ENCODE data around the gene SOX6.

The SOX6 gene

DNA sequence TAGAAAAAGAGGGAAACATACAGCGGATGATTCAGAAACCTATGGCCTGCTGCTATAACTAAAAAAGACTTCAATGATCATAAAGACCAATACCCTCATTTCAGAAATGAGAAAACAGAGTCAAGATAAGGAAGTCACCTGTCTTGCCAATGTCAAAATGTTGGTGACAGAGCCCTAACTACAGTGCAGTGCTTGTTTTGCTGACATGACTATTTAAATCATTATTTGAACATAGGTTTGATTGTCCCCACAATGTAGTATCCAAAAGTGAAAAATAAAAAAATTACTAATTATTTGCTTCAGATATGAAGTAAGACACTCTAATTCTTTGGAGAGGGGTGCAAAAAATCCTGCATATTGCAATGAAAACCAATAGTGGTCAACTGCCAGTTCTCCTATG lies 115.7 kb downstream of the SOX6 start:
- no peak for DNase-seq (ENCODE audit: low spot score in 2 of 2)
- ATAC-seq (replicated peaks; ENCODE audit: extremely low read depth, poor library complexity, severe bottlenecking), result no peak
- no peak overlapping the region for H3K27ac Mint-ChIP-seq (ENCODE audit: low read depth)
- no peaks in the 10 kb centered on the region for H3K36me3 Mint-ChIP-seq (ENCODE audit: insufficient read depth)
- H3K9me3 Mint-ChIP-seq, result peaks cover 12% of the 10 kb centered on the region
- no peak overlapping the region for H3K4me3 Mint-ChIP-seq
- H3K4me1 Mint-ChIP-seq, result no peaks in the 10 kb centered on the region
- H3K27me3 Mint-ChIP-seq, result no peaks in the 10 kb centered on the region

DNA sequence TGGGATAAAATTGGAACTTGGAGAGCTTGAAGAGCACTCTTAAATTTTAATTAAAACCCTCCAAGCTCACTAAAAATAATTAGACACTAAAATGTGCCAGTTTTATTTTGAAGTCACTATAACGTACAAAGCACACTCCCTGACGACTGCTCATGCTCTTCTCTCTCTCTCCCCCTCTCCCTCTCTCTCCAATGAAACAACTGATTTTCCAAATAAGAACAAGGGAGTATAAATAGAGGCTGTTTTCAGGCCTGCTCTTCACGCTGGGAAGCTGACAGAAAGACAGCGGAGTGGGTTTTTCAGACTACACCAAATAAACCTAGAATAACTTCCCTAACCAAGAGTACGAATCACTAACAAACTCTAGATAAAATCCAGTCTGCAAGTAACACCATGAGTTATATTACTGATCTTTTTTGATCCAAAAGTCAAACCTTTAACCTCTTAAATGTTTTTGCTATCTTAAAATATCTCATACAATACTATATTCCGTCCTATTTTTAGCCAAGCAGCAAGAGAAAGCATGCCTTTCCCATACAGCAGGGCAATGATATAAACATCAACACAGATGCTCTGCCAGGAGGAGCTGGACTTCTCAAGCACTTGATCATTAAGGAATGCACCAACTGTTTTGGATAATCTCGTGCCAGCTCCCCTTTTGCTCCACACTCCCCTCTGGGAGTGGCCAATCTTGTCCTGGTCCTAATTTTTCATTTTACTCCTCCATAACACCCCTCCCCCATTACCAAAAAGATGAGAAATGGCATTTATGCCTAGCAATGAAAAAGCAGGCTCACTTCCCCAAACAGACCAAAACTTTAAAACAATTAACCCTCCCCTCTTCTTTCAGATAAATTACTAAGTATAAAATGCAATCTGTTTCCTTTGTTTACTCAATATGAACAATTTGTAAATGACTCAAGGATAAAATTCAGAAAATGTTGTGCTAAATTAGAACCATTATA lies 116.9 kb downstream of the SOX6 start:
- Mint-ChIP-seq H3K36me3 (ENCODE audit: insufficient read depth) (no peaks in the 10 kb centered on the region), H3K27me3 (no peaks in the 10 kb centered on the region), H3K9me3 (peaks cover 12% of the 10 kb centered on the region), H3K4me1 (no peaks in the 10 kb centered on the region), H3K27ac (ENCODE audit: low read depth) (no peak overlapping the region), H3K4me3 (no peak overlapping the region)
- DNase-seq (ENCODE audit: low spot score in 2 of 2) (no peak), ATAC-seq (replicated peaks; ENCODE audit: extremely low read depth, poor library complexity, severe bottlenecking) (no peak)

DNA sequence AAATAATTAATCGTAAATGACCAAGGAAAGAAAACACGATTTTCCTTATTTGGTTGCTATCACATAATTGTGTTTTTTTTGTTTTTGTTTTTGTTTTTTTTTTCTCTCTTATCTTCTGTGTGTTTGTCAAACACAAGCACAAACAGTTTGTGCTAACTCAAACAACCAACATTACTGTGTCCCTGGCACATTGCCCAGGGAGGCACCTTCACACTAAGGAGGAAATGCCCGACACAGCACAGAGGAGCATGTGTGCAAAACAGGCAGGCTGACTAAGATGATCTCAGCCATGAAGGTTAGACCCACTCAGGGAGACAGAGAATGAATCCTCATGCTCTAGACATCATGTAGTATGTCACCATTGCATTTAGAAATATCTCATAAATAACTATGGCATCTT lies 130.1 kb downstream of the SOX6 start:
- no peaks in the 10 kb centered on the region for H3K4me1 Mint-ChIP-seq
- H3K36me3 Mint-ChIP-seq (ENCODE audit: insufficient read depth), result no peaks in the 10 kb centered on the region
- no peak overlapping the region for H3K27ac Mint-ChIP-seq (ENCODE audit: low read depth)
- no peak for ATAC-seq (replicated peaks; ENCODE audit: extremely low read depth, poor library complexity, severe bottlenecking)
- peaks cover 8% of the 10 kb centered on the region for H3K9me3 Mint-ChIP-seq
- no peak overlapping the region for H3K4me3 Mint-ChIP-seq
- no peak for DNase-seq (ENCODE audit: low spot score in 2 of 2)
- H3K27me3 Mint-ChIP-seq, result no peaks in the 10 kb centered on the region

DNA sequence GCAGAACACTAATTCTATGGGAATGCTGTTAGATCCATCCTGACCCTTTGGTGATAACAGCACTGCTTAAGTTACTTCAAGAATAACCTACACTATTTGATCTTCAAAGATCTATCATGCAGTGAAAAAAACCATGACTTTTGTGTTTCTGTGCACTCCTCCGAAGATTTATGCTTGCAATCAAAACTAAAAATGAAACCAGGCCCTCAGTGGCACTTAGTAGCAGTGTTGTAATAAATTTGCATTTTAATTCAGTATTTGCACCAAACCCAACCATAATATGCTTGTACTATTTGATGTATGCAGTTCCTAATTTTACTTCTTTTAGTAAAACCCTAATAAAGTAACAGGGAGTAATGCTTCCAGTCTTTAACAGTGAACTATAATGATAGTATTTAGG lies 130.7 kb downstream of the SOX6 start:
- Mint-ChIP-seq H3K36me3 (ENCODE audit: insufficient read depth) (no peaks in the 10 kb centered on the region), H3K27me3 (no peaks in the 10 kb centered on the region), H3K27ac (ENCODE audit: low read depth) (no peak overlapping the region), H3K4me1 (no peaks in the 10 kb centered on the region), H3K4me3 (no peak overlapping the region), H3K9me3 (peaks cover 8% of the 10 kb centered on the region)
- ATAC-seq (replicated peaks; ENCODE audit: extremely low read depth, poor library complexity, severe bottlenecking), result no peak
- DNase-seq (ENCODE audit: low spot score in 2 of 2), result no peak

DNA sequence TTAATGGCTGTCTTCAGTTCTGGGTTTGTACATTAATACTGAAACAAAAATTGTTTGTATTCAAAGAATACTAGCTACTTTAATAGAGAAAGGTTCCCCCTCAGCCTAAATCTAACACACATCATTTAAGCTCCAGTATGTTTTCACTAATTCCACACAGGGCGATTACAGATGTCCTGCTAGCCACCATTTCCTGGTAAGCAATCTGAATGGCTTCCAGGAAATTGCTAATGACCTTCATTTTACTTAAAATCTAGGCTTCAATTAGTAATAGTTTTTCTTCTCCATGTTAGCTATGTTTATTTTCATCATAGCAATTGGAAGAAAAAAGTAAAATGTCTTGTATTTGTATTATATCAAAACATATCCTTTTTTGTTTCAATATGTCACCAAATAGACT lies 132.8 kb downstream of the SOX6 start:
- Mint-ChIP-seq H3K27me3 (no peaks in the 10 kb centered on the region), H3K4me3 (no peak overlapping the region), H3K36me3 (ENCODE audit: insufficient read depth) (no peaks in the 10 kb centered on the region), H3K4me1 (no peaks in the 10 kb centered on the region), H3K27ac (ENCODE audit: low read depth) (no peak overlapping the region), H3K9me3 (peaks cover 8% of the 10 kb centered on the region)
- ATAC-seq (replicated peaks; ENCODE audit: extremely low read depth, poor library complexity, severe bottlenecking) (no peak), DNase-seq (ENCODE audit: low spot score in 2 of 2) (no peak)

DNA sequence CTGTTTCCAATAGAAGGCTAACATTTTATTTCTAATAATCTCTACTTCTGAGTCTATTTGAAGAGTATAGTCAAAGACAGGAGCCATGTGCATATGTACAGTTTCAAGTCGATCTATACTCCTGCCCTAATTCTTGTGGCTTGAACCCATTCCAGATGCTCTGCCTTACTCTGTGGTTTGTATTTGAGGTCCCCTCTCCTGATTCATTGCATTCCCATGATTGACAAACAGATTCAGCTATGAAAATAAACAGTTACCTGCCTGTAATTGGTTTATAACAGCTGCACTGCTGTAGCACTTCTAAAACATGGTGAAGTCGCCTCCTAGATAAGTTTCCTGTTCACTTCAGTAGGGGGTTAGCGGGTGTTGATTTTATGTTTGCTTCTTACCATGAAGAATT lies 138.7 kb downstream of the SOX6 start:
- H3K9me3 Mint-ChIP-seq, result no peaks in the 10 kb centered on the region
- H3K4me1 Mint-ChIP-seq, result no peaks in the 10 kb centered on the region
- no peak overlapping the region for H3K27ac Mint-ChIP-seq (ENCODE audit: low read depth)
- no peak for ATAC-seq (replicated peaks; ENCODE audit: extremely low read depth, poor library complexity, severe bottlenecking)
- no peak overlapping the region for H3K4me3 Mint-ChIP-seq
- no peaks in the 10 kb centered on the region for H3K36me3 Mint-ChIP-seq (ENCODE audit: insufficient read depth)
- DNase-seq (ENCODE audit: low spot score in 2 of 2), result no peak
- H3K27me3 Mint-ChIP-seq, result no peaks in the 10 kb centered on the region

DNA sequence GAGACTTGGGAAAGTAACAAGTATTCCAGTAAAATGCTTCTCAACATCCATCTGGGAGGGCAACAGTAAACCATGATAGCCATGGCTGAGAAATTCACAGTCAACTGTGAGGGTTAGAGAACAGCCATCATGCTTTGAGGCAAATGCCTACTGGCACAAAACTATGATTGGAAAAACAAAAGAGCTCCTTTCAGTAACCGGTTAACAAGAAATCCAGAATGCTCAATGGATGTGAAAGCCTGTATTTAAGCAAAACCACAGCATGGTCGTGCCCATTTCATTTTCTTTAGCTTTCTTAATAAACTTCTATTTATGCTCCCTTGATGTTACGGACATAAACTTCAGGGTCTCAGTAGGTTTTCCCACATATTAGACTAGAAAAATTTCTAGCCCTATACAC lies 139.5 kb downstream of the SOX6 start:
- ATAC-seq (replicated peaks; ENCODE audit: extremely low read depth, poor library complexity, severe bottlenecking) (no peak), DNase-seq (ENCODE audit: low spot score in 2 of 2) (no peak)
- Mint-ChIP-seq H3K4me1 (no peaks in the 10 kb centered on the region), H3K27me3 (no peaks in the 10 kb centered on the region), H3K36me3 (ENCODE audit: insufficient read depth) (no peaks in the 10 kb centered on the region), H3K4me3 (no peak overlapping the region), H3K27ac (ENCODE audit: low read depth) (no peak overlapping the region), H3K9me3 (peaks cover under 1% of the 10 kb centered on the region)

DNA sequence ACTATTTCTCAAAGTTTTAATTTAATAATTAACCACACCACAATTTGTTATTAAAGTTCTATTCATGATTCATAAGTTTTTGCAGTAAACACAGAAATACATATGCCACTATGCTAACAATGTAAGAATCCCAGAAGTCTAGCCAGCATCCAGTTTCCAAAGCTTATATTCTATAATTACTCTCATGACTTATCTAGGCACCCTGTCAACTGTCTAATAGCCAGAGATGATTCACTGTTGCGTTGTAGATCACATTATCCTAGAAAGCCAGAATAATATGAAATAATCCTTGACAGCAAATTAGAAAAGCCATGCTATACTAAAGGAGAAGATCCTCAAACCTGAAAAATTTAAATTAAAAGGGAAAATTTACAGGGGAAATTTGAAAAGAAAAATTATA lies 141.0 kb downstream of the SOX6 start:
- no peak overlapping the region for H3K4me3 Mint-ChIP-seq

DNA sequence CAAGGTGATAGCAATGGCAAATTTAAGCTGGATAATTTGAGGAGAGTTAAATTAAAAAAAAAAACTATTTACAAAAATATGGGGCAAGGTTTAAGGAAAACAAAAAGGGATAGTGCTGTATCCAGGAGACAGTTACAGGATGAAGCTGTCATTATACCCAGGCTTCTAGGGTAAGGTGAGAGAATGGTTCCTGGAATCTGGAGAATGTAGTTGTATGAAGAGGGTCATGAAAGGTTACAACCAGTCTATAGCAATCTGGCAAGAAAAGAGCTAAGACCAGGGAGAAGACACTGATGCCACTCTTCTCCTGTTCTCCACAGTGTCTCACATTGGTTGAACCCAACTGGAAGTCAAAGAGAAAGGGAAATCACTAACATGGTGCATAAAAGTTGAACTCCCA lies 144.9 kb downstream of the SOX6 start:
- H3K4me1 Mint-ChIP-seq, result no peaks in the 10 kb centered on the region
- no peak overlapping the region for H3K4me3 Mint-ChIP-seq
- H3K9me3 Mint-ChIP-seq, result peaks cover 22% of the 10 kb centered on the region
- no peak overlapping the region for H3K27ac Mint-ChIP-seq (ENCODE audit: low read depth)
- no peaks in the 10 kb centered on the region for H3K36me3 Mint-ChIP-seq (ENCODE audit: insufficient read depth)
- DNase-seq (ENCODE audit: low spot score in 2 of 2), result no peak
- ATAC-seq (replicated peaks; ENCODE audit: extremely low read depth, poor library complexity, severe bottlenecking), result no peak
- H3K27me3 Mint-ChIP-seq, result no peaks in the 10 kb centered on the region

More for the DNA sequence above, 141.0 kb downstream of the SOX6 start:
- ATAC-seq (replicated peaks; ENCODE audit: extremely low read depth, poor library complexity, severe bottlenecking) (no peak), DNase-seq (ENCODE audit: low spot score in 2 of 2) (no peak)
- no peaks in the 10 kb centered on the region for H3K4me1 Mint-ChIP-seq
- peaks cover 15% of the 10 kb centered on the region for H3K9me3 Mint-ChIP-seq
- no peak overlapping the region for H3K27ac Mint-ChIP-seq (ENCODE audit: low read depth)
- H3K27me3 Mint-ChIP-seq, result no peaks in the 10 kb centered on the region
- H3K36me3 Mint-ChIP-seq (ENCODE audit: insufficient read depth), result no peaks in the 10 kb centered on the region

DNA sequence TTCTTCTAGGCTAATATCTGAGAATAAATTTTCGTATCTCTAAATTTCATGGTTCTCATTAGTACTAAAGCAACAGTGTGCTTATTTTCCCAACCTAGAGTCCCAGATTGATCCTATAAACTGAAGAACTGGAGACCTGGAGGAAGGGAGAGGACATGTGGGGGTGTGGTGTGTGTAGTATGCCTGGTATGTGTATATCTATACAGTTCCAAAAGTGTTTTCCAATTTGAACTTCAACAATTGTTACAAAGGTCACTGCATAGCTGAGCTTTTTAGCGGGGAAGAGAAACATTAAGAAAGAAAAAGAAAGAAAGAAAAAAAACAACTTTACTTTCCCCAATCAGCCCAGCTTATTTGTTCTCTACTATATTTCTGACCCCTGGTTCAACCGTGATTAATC lies 152.1 kb downstream of the SOX6 start:
- Mint-ChIP-seq H3K4me3 (no peak overlapping the region), H3K27ac (ENCODE audit: low read depth) (no peak overlapping the region), H3K9me3 (peaks cover 10% of the 10 kb centered on the region), H3K27me3 (no peaks in the 10 kb centered on the region), H3K36me3 (ENCODE audit: insufficient read depth) (no peaks in the 10 kb centered on the region), H3K4me1 (no peaks in the 10 kb centered on the region)
- DNase-seq (ENCODE audit: low spot score in 2 of 2) (no peak), ATAC-seq (replicated peaks; ENCODE audit: extremely low read depth, poor library complexity, severe bottlenecking) (no peak)

DNA sequence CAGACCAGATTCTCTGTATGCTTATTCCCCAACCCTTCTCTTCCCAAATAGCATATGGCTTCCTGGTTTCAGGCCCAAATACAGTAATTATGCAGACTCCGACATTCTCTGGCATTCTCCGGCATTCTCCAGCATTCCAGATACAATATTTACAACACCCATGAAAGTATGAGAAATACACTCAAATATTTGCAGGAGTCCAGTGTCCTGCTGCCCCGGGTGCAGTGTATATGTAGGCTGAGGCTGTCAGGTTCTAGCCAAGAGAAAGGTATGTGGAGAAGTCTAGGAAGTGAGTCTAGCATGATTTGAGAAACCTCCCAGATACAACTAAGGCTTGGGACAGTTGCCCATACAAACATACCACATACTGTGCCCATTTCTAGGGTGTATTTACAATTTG lies 160.7 kb downstream of the SOX6 start:
- Mint-ChIP-seq H3K27ac (ENCODE audit: low read depth) (no peak overlapping the region), H3K9me3 (peaks cover 11% of the 10 kb centered on the region), H3K27me3 (no peaks in the 10 kb centered on the region), H3K36me3 (ENCODE audit: insufficient read depth) (no peaks in the 10 kb centered on the region), H3K4me3 (no peak overlapping the region), H3K4me1 (no peaks in the 10 kb centered on the region)
- no peak for DNase-seq (ENCODE audit: low spot score in 2 of 2)
- ATAC-seq (replicated peaks; ENCODE audit: extremely low read depth, poor library complexity, severe bottlenecking), result no peak

DNA sequence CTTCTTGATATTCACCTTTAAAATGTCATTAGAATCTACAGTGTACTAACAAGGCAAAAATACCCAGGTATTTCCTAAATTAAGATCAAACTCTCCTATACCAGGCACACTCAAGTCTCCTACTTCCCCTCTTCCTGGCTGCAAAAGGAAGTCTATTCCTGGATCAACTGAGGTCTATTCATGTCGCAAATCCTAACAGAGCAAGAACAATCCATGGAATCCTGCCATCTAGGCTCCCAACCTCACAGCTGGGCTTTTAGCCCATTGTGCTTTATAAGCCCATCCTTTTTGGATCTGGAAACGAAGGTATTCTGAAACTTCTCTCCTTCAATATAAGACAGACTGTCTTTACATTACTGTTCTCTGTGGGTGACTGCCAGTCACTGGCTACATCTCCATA lies 161.8 kb downstream of the SOX6 start:
- ATAC-seq (replicated peaks; ENCODE audit: extremely low read depth, poor library complexity, severe bottlenecking) (no peak), DNase-seq (ENCODE audit: low spot score in 2 of 2) (no peak)
- peaks cover 11% of the 10 kb centered on the region for H3K9me3 Mint-ChIP-seq
- no peaks in the 10 kb centered on the region for H3K27me3 Mint-ChIP-seq
- H3K36me3 Mint-ChIP-seq (ENCODE audit: insufficient read depth), result no peaks in the 10 kb centered on the region
- no peak overlapping the region for H3K27ac Mint-ChIP-seq (ENCODE audit: low read depth)
- no peaks in the 10 kb centered on the region for H3K4me1 Mint-ChIP-seq
- no peak overlapping the region for H3K4me3 Mint-ChIP-seq

DNA sequence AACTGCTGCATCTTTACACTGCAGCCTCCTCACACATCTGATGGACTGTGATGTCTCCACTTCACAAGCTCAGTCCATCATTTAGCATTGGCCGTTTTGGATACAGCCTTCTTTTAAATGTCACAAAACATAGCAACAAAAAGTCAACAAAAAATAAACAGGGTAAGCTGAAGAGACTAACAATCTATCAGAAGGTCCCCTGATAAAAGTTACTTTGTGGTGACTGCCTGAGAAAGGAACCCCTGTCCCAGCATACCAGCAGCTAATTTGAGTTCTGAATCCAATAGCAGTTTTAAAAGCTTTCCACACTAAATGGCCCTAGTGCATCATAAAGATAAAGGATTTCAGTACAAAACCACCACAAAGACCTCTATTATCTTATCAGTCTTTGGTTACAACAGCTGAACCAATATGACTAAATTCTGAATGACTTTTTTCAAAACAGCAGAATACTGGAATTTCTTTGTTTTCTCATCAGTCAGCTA lies 162.4 kb downstream of the SOX6 start:
- DNase-seq (ENCODE audit: low spot score in 2 of 2), result no peak
- Mint-ChIP-seq H3K9me3 (peaks cover 15% of the 10 kb centered on the region), H3K27ac (ENCODE audit: low read depth) (no peak overlapping the region), H3K4me3 (no peak overlapping the region), H3K4me1 (no peaks in the 10 kb centered on the region), H3K36me3 (ENCODE audit: insufficient read depth) (no peaks in the 10 kb centered on the region), H3K27me3 (no peaks in the 10 kb centered on the region)
- no peak for ATAC-seq (replicated peaks; ENCODE audit: extremely low read depth, poor library complexity, severe bottlenecking)
